Measurements from ENCODE around the gene TMEM248.

GRCh38 chr7:66902844-66903180 is 18.2 kb upstream of the TMEM248 start:
- TF ChIP-seq CTCF (IDR thresholded peaks at IDR 0.05 in 8 of 11, conservative IDR thresholded peaks at IDR 0.05 in 3 of 11) (no peak), POLR2A (IDR thresholded peaks at IDR 0.05) (no peak)

Measured in spleen (tissue), 7 donors.